HepG2 (cell line): ENCODE measurements around the gene WDR59. TPM values are rescaled to one million over a fixed set of nuclear protein-coding genes. Genes with fewer than 3 reads are reported as not detected.
A peak's percentile ranks its signal among the peaks of the same experiment; 100 is the strongest.

Experiments
- ATF7 ChIP-seq, 2 experiments: fragments of 450-650 bp in 1 of 2; sonication (generic) in 1 of 2; formaldehyde crosslinking in 1 of 2; IDR thresholded peaks; 2 replicates each; pipeline versions ENCODE4 v1.4.0 to v1.6.1; 2016 to 2020; ENCODE audit warnings: antibody characterized with exemption in 1 of 2, mild to moderate bottlenecking in 1 of 2, missing genetic modification reagents in 1 of 2
- BRD4 ChIP-seq: sonication (generic); formaldehyde crosslinking; IDR thresholded peaks from 2 replicates; pipeline ENCODE4 v1.4.0; 2020; ENCODE audit warnings: missing genetic modification reagents
- FOXA1 ChIP-seq, 2 experiments: fragments of 450-650 bp in 1 of 2; sonication (generic) in 1 of 2; formaldehyde crosslinking in 1 of 2; IDR thresholded peaks; 2 replicates each; pipeline versions ENCODE4 v1.4.0 to v1.6.1; 2016 to 2020; ENCODE audit warnings: missing genetic modification reagents in 1 of 2
- MIER3 ChIP-seq: IDR thresholded peaks from 2 replicates; pipeline ENCODE4 v1.6.1; 2016; ENCODE audit warnings: missing compliant biosample characterization, borderline replicate concordance
- NCOA1 ChIP-seq: sonication (generic); formaldehyde crosslinking; IDR thresholded peaks from 2 replicates; pipeline ENCODE4 v1.9.0; 2021; ENCODE audit warnings: missing genetic modification reagents
- PHF8 ChIP-seq: sonication (generic); formaldehyde crosslinking; IDR thresholded peaks from 2 replicates; pipeline ENCODE4 v1.5.0; 2020; ENCODE audit warnings: missing genetic modification reagents
- POLR2AphosphoS2 ChIP-seq: IDR thresholded peaks from 2 replicates; pipeline ENCODE4 v1.6.1; 2011; ENCODE audit warnings: low read depth, low read length, improper control_type of control experiment
- PRMT3 ChIP-seq: sonication (generic); formaldehyde crosslinking; IDR thresholded peaks from 2 replicates; pipeline ENCODE4 v1.8.1; 2022; ENCODE audit warnings: low read depth, mild to moderate bottlenecking, moderate library complexity, missing genetic modification reagents, borderline replicate concordance
- RFX5 ChIP-seq: IDR thresholded peaks from 2 replicates; pipeline ENCODE4 v1.6.1; 2011; ENCODE audit warnings: low read depth, low read length, improper control_type of control experiment
- RFXANK ChIP-seq: IDR thresholded peaks from 2 replicates; pipeline ENCODE4 v1.6.1; 2016
- SALL2 ChIP-seq: sonication (generic); formaldehyde crosslinking; IDR thresholded peaks from 2 replicates; pipeline ENCODE4 v1.8.1; 2023; ENCODE audit warnings: mild to moderate bottlenecking, missing genetic modification reagents, inconsistent platforms
- SIN3B ChIP-seq: fragments of 150-350 bp; IDR thresholded peaks from 2 replicates; pipeline ENCODE4 v1.6.1; 2014; ENCODE audit warnings: low read length
- TARDBP ChIP-seq: sonication (generic); formaldehyde crosslinking; IDR thresholded peaks from 2 replicates; pipeline ENCODE4 v1.8.0; 2022; ENCODE audit warnings: mild to moderate bottlenecking, missing genetic modification reagents
- ZFYVE20 ChIP-seq: sonication (generic); formaldehyde crosslinking; IDR thresholded peaks from 2 replicates; pipeline ENCODE4 v1.8.0; 2023; ENCODE audit warnings: low read depth, mild to moderate bottlenecking, moderate library complexity, missing genetic modification reagents, borderline replicate concordance
- ZNF557 ChIP-seq: sonication (generic); formaldehyde crosslinking; IDR thresholded peaks from 2 replicates; pipeline ENCODE4 v1.4.0; 2020; ENCODE audit warnings: missing genetic modification reagents
- ZNF776 ChIP-seq: sonication (generic); formaldehyde crosslinking; IDR thresholded peaks from 2 replicates; pipeline ENCODE4 v1.4.0; 2020; ENCODE audit warnings: mild to moderate bottlenecking, missing genetic modification reagents
- polyA plus RNA-seq, 8 experiments: library from polyadenylated mRNA; depleted of rRNA in 3 of 8; stranded (reverse) in 7 of 8; unstranded in 1 of 8; fragments of >200 nt; fragmentation: Illumina TruSeq in 4 of 8; extraction: Trizol in 4 of 8; gene quantifications; 2 replicates each; pipeline versions ENCODE4 v1.2.1 to v1.2.3, GENCODE V29; 2011 to 2016; ENCODE audit warnings: low read depth in 4 of 8, missing spikeins in 1 of 8, mixed read lengths in 1 of 8; ENCODE audit not compliant: insufficient read depth in 1 of 8
- total RNA-seq, 5 experiments: library from RNA; depleted of rRNA; stranded (reverse); fragments of >200 nt; fragmentation: Illumina TruSeq; extraction: Trizol; gene quantifications; 2 replicates each; pipeline ENCODE4 v1.2.3, GENCODE V29; 2016; ENCODE audit warnings: low read depth in 1 of 5
- TF ChIP-seq, protein P1 (sequence below): sonication (generic); formaldehyde crosslinking; IDR thresholded peaks from 2 replicates; pipeline ENCODE4 v1.4.0; 2020; ENCODE audit warnings: missing genetic modification reagents
- TF ChIP-seq, protein P2 (sequence below): sonication (generic); formaldehyde crosslinking; IDR thresholded peaks from 2 replicates; pipeline ENCODE4 v1.4.0; 2020; ENCODE audit warnings: mild to moderate bottlenecking, missing genetic modification reagents
- TF ChIP-seq, protein P3 (sequence below): sonication (generic); formaldehyde crosslinking; IDR thresholded peaks from 2 replicates; pipeline ENCODE4 v1.4.0; 2020; ENCODE audit warnings: missing genetic modification reagents, mild to moderate bottlenecking, borderline replicate concordance
- TF ChIP-seq, protein P4 (sequence below): sonication (generic); formaldehyde crosslinking; conservative IDR thresholded peaks from 2 replicates; pipeline ENCODE4 v1.5.0; 2020; ENCODE audit warnings: missing genetic modification reagents
- TF ChIP-seq, protein P5 (sequence below): sonication (generic); formaldehyde crosslinking; IDR thresholded peaks from 2 replicates; pipeline ENCODE4 v1.8.1; 2023; ENCODE audit warnings: mild to moderate bottlenecking, inconsistent platforms, moderate library complexity, missing genetic modification reagents, borderline replicate concordance

The WDR59 gene
- total and polyA plus RNA-seq, 2 of the 13 experiments (the other 11 are each of a cell fraction or from before 2014, with no cell fraction given), result 65.2 to 306 TPM

DNA sequence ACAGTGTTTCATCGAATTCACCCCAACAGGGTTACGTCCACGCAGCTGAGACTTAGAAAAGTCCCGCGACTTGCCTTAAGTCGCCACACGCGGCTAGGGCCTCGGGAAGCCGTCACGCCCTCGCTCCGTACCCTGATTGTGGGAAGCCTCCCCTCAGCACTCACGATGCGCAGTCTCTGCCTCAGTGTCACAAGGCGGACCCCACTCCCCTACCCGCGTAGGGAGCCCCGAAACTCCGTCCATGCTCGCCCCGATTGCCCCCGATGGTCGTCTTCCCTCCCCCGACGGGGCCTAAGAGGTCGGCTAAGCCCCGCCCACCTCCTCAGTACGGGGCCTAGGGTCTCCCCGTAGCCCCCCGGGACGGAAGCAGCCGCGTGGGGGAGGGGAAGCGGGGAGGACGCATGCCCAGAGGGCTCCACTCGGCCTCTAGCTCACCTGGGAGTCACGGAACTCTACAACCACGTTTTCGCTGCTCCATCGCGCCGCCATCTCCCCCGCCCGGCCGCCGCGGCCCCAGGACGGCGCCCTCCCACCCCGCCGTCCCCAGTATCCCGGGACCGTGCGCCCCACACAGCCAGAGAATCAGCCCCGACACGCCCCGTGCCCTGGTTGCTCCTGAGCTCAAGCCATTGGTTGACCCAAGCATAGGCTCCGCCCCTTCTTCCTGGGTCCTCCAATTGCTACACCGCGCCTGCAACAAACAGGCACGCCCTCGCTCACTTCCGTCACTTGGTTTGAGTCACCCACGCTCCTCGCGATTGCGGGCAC is at the start of gene WDR59 (continued):
- TF ChIP-seq SIN3B (no peak), TARDBP (CRISPR knock-in tag) (0 out of 2 replicates have a peak, but pooled peaks have one; percentile 58), FOXA1 (IDR thresholded peaks at IDR 0.05) (no peak), FOXA1 (CRISPR knock-in tag; IDR thresholded peaks at IDR 0.05) (no peak), PHF8 (CRISPR knock-in tag) (peak; percentile 95), BRD4 (CRISPR knock-in tag) (peak; percentile 83; the same call in 1 of the 2 replicates), MIER3 (CRISPR knock-in tag) (peak; percentile 46; the same call in 1 of the 2 replicates), RFX5 (peak; percentile 70; the same call in 1 of the 2 replicates), NCOA1 (CRISPR knock-in tag) (no peak), SALL2 (CRISPR knock-in tag) (0 out of 2 replicates have a peak, but pooled peaks have one; percentile 59), POLR2AphosphoS2 (no peak), ATF7 (IDR thresholded peaks at IDR 0.05) (no peak), ATF7 (CRISPR knock-in tag; IDR thresholded peaks at IDR 0.05) (peak; percentile 69), ZNF557 (CRISPR knock-in tag) (no peak), PRMT3 (no peak), ZFYVE20 (0 out of 2 replicates have a peak, but pooled peaks have one; percentile 75), RFXANK (CRISPR knock-in tag) (peak; percentile 71; the same call in 1 of the 2 replicates), ZNF776 (CRISPR knock-in tag) (no peak; the same call in 1 of the 2 replicates)
- TF ChIP-seq, protein P1, sequence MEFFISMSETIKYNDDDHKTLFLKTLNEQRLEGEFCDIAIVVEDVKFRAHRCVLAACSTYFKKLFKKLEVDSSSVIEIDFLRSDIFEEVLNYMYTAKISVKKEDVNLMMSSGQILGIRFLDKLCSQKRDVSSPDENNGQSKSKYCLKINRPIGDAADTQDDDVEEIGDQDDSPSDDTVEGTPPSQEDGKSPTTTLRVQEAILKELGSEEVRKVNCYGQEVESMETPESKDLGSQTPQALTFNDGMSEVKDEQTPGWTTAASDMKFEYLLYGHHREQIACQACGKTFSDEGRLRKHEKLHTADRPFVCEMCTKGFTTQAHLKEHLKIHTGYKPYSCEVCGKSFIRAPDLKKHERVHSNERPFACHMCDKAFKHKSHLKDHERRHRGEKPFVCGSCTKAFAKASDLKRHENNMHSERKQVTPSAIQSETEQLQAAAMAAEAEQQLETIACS (CRISPR knock-in tag), result 0 out of 2 replicates have a peak, but pooled peaks have one; percentile 7
- TF ChIP-seq, protein P2, sequence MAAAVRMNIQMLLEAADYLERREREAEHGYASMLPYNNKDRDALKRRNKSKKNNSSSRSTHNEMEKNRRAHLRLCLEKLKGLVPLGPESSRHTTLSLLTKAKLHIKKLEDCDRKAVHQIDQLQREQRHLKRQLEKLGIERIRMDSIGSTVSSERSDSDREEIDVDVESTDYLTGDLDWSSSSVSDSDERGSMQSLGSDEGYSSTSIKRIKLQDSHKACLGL, result no peak; the same call in 1 of the 2 replicates
- TF ChIP-seq, protein P3, sequence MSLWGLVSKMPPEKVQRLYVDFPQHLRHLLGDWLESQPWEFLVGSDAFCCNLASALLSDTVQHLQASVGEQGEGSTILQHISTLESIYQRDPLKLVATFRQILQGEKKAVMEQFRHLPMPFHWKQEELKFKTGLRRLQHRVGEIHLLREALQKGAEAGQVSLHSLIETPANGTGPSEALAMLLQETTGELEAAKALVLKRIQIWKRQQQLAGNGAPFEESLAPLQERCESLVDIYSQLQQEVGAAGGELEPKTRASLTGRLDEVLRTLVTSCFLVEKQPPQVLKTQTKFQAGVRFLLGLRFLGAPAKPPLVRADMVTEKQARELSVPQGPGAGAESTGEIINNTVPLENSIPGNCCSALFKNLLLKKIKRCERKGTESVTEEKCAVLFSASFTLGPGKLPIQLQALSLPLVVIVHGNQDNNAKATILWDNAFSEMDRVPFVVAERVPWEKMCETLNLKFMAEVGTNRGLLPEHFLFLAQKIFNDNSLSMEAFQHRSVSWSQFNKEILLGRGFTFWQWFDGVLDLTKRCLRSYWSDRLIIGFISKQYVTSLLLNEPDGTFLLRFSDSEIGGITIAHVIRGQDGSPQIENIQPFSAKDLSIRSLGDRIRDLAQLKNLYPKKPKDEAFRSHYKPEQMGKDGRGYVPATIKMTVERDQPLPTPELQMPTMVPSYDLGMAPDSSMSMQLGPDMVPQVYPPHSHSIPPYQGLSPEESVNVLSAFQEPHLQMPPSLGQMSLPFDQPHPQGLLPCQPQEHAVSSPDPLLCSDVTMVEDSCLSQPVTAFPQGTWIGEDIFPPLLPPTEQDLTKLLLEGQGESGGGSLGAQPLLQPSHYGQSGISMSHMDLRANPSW (CRISPR knock-in tag), result no peak
- TF ChIP-seq, protein P4, sequence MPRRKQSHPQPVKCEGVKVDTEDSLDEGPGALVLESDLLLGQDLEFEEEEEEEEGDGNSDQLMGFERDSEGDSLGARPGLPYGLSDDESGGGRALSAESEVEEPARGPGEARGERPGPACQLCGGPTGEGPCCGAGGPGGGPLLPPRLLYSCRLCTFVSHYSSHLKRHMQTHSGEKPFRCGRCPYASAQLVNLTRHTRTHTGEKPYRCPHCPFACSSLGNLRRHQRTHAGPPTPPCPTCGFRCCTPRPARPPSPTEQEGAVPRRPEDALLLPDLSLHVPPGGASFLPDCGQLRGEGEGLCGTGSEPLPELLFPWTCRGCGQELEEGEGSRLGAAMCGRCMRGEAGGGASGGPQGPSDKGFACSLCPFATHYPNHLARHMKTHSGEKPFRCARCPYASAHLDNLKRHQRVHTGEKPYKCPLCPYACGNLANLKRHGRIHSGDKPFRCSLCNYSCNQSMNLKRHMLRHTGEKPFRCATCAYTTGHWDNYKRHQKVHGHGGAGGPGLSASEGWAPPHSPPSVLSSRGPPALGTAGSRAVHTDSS (CRISPR knock-in tag), result no peak
- TF ChIP-seq, protein P5, sequence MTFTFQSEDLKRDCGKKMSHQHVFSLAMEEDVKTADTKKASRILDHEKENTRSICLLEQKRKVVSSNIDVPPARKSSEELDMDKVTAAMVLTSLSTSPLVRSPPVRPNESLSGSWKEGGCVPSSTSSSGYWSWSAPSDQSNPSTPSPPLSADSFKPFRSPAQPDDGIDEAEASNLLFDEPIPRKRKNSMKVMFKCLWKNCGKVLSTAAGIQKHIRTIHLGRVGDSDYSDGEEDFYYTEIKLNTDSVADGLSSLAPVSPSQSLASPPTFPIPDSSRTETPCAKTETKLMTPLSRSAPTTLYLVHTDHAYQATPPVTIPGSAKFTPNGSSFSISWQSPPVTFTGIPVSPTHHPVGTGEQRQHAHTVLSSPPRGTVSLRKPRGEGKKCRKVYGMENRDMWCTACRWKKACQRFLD (CRISPR knock-in tag), result peak; percentile 34; the same call in 1 of the 2 replicates
